ENCODE data around the gene ZNF764.

ZNF764 gene

DNA sequence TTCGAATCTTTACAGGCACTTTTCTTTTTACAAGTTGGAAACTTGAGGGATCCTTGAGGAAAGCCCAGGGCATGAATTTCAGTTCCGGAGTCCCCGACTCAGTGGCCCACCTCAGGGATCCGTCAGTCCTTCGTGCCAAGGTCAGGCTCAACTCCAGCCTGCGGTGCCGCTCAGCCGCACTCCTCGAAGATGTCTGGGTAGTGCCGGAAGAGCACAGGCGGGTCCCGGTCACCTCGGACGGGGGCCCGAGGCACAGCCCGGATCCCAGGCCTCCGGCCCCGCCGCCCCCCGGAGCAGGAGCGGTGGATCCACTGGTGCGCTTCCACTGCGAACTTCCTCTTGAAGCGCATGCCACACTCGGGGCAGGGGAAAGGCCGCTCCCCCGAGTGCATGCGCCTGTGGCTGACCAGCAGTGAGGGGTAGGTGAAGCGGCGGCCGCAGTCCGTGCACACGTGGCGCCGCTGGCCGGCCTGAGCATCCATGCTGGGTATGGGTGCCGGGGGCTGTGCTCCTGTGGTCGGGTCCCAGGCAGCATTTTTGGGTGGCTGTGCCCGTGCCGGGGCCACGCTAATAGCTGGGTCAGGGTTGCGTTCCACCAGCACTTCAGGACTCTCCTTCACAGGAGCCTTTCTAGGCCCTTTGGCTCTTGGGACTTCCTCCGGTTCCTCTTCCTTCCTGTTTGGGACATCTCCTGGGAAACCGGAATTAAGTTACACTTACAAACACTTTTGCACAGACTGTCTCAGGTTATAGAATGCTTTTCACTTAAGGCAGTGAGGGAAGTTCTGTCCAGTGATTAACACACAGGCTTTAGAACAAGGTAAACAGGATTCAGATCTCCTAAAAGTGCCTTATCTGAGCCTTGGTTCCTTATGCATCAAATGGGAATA, 11.8 kb upstream of the ZNF764 start:
- no peak for DNase-seq

DNA sequence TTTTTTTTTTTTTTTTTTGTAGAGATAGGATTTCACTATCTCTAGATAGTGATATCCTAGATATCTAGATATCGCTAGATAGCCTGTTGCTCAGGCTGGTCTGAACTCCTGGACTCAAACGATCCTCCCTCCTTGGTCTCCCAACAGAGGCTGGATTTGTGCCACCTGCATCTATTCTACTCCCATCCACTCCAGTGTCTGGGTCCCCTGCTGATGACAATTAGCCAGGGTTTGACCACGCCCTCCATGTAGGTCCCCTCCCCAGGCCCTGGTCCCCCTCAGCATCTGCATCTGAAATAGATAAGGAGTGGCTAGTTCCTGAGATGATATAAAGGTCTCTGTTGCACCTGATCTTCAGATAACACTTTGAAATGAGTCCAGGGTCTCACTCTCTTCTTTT, 11.1 kb upstream of the ZNF764 start:
- DNase-seq: no peak

DNA sequence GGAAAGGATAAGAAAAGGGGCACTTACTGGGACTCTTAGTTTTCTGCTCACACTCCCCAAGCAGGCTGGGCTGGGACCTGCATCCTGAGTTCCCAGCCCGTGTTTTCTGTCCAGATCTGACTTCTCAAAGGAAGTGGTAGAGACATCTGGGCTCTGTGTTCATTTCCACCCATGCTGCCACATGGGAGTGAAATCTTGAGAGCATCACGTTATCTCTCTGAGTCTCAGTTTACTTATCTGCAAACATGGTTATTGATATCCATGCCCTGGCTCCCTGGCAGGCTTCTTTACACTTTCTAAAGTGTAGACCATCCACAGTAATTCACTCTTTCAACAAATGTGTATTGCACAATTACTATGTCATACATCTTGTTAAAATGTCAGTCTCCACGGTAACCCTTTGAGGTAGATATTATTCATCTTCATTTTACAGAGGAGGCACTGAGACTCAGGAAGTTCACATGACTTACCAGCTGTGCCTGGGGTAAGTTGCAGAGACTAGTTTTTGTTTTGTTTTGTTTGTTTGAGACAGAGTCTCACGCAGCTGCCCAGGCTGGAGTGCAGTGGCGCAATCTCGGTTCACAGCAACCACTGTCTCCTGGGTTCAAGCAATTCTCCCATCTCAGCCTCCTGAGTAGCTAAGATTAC, 9.9 kb upstream of the ZNF764 start:
- peak; percentile 35 for DNase-seq

DNA sequence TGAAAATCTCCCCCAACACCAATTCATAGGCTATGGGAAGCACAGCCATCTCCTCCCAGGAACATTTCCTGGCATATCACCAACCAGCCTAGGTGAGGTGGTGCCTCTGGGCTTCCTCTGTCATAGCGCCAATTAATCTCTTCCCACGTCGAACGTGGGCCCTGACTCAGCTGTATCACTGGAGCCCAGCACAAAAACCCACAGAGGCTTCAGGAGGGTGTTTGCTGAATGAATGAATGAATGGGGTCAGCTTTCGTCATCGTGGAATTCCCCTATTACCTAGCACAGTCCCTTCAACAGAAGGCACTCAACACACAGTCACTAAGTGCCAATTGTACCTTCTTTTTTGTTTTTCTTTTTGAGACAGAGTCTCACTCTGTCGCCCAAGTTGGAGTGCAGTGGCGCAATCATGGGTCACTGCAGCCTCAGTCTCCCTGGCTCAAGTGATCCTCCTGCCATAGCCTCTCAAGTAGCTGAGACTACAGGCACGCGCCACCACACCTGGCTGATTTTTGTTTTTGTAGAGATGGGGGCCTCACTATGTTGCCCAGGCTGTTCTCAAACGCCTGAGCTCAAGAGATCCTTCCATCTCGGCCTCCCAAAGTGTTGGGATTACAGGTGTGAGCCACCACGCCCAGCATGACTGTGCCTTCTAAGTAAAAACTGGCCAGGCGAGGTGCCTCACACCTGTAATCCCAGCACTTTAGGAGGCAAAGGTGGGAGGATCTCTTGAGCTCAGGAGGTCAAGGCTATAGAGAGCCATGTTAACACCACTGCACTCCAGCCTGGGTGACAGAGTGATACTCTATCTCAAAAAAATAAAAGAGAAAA, 9.2 kb upstream of the ZNF764 start:
- DNase-seq: peak; percentile 52

DNA sequence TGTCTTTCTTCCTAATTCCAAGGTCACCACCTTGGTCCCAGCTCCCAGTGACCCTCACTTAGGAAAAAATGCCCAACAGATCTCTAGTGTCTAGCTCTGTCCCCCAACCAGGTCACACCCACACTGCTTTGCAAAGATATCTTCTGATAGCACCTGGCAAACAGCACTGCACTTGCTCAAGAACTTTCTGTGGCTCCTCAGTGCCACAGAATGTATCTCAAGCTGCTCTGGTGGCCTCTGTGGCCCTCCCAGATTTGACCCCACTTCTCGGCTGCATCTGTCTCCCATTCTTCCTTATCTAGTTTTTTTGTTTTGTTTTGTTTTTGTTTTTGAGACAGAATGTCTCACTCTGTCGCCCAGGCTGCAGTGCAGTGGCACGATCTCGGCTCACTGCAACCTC, 8.4 kb upstream of the ZNF764 start:
- no peak for DNase-seq

DNA sequence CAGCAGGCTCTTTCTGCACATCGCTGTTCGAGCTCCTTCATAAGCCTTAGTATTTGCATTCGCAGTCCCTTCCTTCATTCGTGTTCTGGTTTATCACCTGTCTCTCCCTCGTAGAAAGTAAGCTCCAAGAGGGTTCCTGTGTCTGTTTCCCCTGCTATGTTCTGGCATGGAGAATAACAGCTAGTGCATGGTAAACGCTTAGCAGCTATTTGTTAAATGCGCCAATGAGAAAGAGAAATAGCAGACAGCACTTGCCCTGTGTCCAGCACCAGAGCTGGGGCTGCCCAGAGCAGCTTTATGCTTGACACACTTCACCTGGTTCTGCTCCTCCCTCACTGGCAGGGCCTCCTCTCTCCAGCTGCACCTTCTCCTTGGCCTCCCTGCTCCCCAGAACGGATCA, 7.8 kb upstream of the ZNF764 start:
- no peak for DNase-seq

DNA sequence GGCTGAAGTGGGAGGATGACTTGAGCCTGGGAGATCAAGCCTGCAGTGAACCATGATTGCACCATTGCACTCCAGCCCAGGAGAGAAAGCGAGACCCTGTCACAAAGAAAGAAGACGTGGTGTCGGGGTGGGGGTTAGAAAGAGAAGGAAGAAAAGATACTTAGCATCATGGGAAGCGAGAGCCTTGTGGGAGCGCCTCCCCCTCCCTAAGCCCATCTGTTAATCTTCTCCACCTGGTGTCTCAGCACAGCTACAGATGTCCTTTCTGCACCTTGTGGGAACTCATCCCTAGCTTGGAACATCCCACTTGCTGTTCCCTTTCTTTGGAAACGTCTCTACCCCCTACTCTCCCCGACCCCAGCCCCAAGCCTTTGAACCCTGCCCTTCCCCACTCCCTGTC, 7.4 kb upstream of the ZNF764 start:
- no peak for DNase-seq

DNA sequence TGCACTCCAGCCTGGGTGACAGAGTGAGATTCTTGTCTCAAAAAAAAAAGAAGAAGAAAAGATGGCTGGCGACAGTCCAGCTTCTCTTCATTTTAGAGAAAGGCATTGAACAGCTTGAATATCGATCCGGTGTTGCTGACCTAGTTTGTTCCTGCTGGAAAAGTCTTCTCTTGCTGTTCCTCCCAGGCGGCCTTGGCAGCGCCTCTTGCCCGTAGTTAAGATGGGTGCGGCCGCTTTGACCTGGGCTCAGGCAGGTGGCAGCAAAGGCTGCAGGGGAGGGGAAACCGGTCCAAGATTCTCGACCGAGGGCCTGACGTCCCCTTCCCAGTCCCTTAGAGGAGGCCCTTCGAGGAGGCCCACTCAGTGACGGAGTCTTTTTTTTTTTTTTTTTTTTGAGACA, 3.8 kb upstream of the ZNF764 start:
- no peak for DNase-seq

DNA sequence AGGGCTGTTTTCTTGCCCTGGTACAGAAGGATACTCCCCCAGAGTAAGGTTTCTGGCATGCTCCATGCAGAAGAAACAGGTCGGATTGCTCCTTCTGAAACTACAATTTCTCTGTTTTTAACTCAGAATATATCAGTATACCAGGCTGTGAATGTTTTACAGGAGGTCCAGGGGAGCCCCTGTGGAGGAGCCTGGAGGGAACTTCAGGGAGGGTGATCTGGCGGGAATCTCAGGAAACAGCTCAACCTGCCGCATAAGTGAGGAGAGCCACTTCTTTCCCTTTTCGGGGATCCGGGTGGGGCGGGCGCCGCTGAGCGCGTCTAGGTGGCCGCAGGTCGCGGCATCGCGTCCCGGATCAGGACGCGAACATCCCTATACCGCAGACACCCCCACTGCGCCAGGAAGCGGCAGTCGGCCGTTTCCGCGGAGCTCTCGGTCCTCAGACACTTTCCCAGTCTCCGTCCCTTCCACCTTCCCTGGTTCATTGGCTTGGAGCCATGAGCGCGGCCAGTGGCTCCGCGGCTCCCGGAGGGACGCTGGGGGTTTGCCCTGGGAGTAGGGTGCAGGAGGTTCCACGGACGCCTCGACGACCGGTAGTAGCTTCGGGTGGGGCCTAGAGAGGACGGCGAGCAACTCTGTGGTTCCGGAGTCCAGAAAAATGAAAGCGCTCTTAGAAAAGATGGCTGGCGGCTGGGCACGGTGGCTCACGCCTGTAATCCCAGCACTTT, 3.1 kb upstream of the ZNF764 start:
- no peak for DNase-seq

DNA sequence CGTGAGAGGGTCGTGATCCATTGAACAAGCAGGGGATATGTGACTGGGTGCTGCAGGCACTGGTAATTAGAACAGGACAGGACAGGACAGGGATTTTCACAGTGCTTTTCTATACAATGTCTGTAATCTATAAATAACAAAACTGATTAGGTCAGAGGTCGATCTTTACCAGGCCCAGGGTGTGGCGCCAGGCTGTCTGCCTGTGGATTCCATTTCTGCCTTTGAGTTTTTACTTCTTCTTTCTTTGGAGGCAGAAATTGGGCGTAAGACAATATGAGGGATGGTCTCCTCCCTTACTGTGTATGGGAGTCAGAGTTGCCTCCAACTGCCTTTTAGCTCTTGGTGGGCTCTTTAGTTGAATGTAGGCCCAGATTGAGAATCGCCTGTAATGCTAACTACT, 1.5 kb upstream of the ZNF764 start:
- DNase-seq: no peak

DNA sequence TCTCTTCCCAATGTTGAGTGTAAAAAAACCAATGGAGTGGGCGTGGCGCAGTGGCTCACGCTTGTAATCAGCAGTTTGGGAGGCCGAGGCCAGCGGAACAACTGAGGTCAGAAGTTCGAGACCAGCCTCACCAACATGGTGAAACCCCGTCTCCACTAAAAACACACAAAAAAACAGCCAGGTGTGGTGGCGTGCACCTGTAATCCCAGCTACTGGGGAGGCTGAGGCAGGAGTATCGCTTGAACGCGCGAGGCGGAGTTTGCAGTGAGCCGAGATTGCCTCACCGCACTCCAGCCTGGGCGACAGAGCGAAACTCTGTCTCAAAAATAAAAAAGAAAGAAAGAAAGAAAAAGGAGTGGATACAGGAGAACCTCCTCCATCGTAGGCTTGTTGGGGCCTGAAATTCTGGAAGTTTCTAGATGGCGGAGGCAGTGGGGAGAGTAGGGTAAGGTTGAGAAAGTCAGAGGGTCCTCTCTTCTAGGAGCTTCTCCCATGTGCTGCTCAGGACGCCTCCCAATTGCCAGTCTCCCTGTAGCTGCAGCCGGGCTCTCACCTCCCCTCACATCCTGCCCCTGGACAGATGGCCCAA, 709 bp upstream of the ZNF764 start:
- DNase-seq: no peak

DNA sequence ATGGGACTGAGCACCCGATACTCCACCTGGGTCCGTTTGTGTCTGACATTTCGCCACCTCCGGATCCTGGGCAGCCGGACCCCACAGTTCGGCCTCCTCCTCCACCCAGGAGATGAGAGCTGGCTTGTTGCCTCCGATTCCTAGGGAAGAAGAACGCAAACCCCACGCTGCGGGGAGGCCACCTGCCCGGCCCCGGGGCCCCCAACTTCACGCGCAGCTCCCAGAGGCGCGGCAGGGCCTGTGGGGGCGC, 542 bp downstream of the ZNF764 start:
- no peak for DNase-seq

DNA sequence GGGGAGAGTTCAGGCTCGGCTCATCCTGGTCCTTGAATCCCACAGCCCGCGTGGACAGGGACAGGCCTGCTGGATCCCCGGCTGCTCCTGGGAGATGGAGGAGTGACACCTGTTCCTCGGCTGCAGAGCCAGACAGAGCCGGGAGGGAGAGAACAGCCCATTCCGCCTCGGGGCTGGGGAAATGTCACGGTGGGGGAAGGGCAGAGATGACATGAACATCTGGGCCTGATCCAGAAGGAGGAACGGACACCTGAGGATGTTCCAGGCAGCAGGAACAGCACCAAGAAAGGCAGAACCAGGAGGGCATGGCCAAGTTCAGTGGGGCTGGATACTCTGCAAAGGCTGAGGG, 2.1 kb downstream of the ZNF764 start:
- DNase-seq: no peak

DNA sequence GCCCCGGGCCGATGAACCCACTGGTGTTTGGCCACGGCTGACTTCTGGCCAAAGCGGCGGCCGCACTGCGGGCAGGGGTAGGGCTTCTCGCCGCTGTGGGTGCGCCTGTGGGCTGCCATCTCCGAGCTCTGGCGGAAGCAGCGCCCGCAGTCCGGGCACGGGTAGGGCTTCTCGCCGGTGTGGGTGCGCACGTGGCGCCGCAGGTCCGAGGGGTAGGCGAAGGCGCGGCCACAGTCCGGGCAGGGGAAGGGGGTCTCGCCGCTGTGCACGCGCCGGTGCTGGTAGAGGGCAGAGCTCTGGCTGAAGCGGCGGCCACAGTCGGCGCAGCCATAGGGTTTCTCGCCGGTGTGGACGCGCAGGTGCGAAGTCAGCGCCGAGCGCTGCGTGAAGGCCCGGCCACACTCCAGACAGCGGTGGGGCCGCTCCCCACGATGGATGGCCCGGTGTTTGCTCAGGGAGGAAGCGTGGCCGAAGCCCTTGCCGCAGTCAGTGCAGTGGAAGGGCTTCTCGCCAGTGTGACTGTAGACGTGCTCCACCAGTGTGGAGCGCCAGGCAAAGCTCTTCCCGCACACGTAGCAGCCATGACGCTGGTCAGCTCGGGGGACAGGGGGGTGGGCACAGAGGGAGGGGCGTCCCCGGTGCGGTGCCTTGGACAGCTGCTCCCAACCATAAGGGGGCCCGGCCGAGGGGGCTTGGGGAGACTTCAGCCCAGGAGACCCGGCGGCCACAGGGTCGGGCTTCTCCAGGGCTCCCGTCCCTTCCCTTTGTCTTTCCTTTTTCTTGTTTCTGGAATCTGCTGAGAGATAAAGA, 2.7 kb downstream of the ZNF764 start:
- no peak for DNase-seq

DNA sequence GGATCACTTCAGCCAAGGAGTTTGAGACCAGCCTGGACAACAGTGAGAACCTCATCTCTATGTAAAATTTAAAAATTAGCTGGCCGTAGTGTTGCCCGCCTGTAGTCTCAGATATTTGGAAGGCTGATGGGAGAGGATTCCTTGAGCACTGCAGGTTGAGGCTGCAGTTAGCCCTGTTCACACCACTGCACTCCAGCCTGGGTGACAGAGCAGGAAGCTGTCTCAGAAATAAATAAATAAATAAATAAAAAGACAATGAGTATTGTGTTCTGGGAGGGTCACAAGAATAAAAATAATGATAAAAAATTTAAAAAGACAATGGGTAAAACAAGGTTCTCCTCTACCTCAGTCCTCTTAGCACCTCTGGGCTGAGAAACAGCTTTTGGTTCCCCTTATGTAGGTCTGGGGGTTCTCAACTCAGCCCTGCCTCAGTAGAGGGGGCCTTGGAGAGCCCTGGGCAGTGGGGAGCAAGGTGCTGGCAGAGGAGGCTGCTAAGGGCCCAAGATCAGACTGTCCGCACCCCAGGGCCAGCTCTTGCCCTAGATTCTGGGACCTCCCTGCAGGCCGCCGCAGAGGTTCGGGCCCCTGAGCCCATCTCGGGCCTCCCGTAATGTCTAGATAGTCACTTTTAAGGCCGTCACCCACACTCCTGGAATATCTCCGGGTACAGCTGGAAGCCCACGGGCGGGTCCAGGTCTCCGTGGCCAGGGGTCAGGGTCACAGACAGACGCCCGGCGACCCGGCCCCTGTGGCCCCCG, 3.4 kb downstream of the ZNF764 start:
- no peak for DNase-seq

DNA sequence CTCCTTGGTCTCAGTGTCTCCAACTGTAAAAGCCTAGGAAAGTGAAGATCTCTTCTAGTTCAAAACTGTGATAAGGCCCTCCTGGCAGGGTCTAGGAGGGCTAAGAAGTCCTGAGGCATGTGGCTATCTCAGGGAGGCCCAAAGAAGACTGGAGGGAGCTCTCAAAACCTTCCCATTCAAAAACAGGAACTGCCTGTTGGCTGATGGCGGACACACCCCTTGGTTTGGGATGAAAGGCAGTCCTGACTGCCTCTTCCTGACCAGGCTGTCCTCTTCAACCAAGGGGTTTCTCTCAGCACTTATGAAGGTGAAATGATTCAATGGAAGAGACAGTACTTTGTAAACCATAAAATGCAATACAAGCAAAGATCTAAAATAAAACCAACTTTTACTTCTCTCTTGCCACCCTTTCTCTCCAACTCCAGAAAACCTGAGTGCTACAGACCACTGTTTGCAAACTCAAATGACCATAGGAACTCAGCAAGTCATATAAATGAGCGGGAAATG, 4.7 kb downstream of the ZNF764 start:
- no peak for DNase-seq

DNA sequence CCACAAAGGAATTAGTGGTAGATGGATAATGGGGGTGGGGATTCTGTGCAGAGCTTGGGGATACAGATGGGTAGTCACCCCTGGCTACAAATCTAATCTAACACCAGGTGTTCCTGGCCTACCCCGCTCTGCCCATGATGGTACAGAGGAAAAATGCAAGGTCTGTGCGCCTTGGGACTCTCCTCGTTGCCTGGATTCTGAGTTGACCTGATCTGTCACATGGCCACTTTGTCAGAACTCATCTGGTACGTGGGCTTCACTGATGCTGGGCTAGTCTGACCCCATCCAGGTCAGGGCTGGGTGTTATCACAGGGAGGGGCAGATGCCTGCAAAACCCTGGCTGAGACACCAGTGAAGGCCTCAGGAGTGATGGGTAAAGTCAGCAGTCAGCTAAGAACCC, 5.2 kb downstream of the ZNF764 start:
- DNase-seq: no peak

DNA sequence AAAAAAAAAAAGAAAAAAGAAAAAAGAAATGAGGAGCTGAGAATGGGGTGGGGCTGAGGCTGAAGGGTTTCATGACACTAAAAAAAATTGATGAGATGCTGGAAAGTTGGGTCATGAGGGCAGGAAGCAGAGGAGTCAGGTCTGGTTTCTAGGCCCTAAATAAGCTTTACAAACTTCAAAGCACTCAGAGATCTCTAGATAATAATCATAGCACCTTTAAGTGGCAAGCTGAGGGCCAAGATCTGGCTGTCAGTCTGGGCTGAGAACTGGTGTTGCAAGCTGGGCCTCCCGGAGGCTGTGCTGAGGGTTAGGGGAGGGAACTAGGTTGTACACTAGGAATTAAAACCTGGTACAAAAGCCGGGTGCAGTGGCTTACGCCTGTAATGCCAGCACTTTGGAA, 6.4 kb downstream of the ZNF764 start:
- peak; percentile 48 for DNase-seq

DNA sequence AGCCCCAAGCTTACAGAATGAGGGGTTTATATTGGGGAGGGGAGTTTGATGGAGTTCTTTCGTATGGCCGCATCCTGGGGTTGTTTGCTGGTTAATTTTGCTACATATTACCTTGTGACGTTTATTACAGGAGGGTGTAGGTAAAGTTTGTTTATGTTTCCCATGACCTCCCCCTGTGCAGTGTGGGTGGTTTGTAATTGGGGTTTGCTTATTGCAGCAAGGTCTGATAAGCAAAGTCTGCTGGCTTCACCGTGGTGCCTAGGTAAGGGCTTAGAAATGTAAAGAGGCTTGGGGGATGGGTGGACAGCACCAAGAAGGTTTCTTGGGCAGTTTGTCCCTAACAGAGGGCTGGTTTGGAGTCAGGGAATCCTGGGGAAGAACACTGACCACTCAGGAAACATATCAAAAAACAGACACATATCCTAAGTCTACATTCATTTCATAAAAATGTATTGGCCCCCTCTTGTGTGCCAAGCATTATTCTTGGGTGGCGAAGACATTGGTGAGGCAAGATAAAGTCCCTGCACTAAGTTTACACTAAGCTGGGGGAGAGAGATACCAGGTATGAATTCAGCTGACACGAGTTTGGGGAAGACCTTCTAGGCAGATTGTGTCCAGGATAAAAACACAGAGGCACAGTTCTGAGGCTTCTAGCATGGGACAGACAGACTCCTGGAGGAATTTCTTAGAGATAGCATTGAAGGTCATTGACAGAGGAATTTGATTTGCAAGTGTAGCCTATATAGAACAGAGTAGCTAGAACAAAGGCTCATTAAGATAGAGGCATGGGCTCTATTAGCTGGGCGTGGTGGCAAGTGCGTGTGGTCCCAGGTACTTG, 9.5 kb downstream of the ZNF764 start:
- no peak for DNase-seq

DNA sequence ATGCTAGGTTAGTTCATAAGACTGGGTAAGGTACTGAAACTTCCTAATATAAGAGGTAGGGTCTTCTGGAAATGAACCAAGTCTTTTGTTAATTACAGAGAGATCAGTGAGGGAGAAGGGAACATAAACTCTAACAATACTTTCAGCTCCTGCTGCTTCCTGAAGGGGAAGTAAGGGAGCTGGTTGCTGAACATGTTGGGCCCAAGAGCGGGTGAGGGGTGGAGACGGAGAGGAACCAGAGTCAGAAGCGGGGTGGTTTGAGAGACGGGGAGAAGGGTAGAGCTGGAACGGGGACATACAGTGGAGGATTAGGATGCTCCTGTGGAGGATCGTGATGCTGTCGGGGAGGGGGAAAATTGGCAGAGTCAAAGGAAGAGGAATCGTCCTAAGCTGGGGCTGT, 12.1 kb downstream of the ZNF764 start:
- DNase-seq: no peak

All from activated CD8-positive, alpha-beta memory T cell treated with anti-CD3 and anti-CD28 coated beads, Interleukin-2, amount 50 U/mL, for 4 hours (primary cell).